Measurements from ENCODE around the gene IMP4. TPM values are rescaled to one million over a fixed set of nuclear protein-coding genes. Genes with fewer than 3 reads are reported as not detected.
A peak's percentile ranks its signal among the peaks of the same experiment; 100 is the strongest.

Gene IMP4
- total RNA-seq, 4 donors from 2014 or later: 69.5 to 98.6 (median 94.4) TPM

GRCh38 chr2:130390460-130391057 lies 47.9 kb downstream of the IMP4 start:
- TF ChIP-seq CTCF (IDR thresholded peaks at IDR 0.05) (no peak), POLR2A (IDR thresholded peaks at IDR 0.05) (no peak)
- peaks cover 6 to 22% of the 10 kb centered on the region in 2 donors for H3K4me1 ChIP-seq
- H3K4me3 ChIP-seq (replicated peaks in 1 of 3): peak overlapping the region; percentile 59 to 75 (median 61)
- H3K27me3 ChIP-seq: no peaks in the 10 kb centered on the region
- no peaks in the 10 kb centered on the region for H3K9me3 ChIP-seq
- no peaks in the 10 kb centered on the region for H3K36me3 ChIP-seq
- 60% methylated on average over 6 to 11 of the region's 16 CpGs for WGBS, 2 donors
- intact Hi-C loops (cut with DNase I): no loop called here
- H3K27ac ChIP-seq: peak overlapping the region; percentile 88 to 92 (median 90)
- DNase-seq: peak; percentile 46 to 58

- 1 to 2% methylated on average over 40 to 58 of the region's 59 CpGs for WGBS, 2 donors
- peak overlapping the region; percentile 88 to 92 (median 90) for H3K27ac ChIP-seq
- intact Hi-C loops (cut with DNase I): no loop called here
- TF ChIP-seq CTCF (IDR thresholded peaks at IDR 0.05) (no peak), POLR2A (IDR thresholded peaks at IDR 0.05) (peak in 1 of 2 donors; percentile 79)
- DNase-seq: peak; percentile 83 to 86
- H3K4me3 ChIP-seq (replicated peaks in 1 of 3): peak overlapping the region; percentile 59 to 75 (median 61)
- no peaks in the 10 kb centered on the region for H3K9me3 ChIP-seq
- H3K4me1 ChIP-seq: peaks cover 6 to 22% of the 10 kb centered on the region in 2 donors
- H3K27me3 ChIP-seq: no peaks in the 10 kb centered on the region
- no peaks in the 10 kb centered on the region for H3K36me3 ChIP-seq
Observed at GRCh38 chr2:130391058-130391871, 48.6 kb downstream of the IMP4 start.

GRCh38 chr2:130391872-130392670 lies 49.4 kb downstream of the IMP4 start:
- 25 to 27% methylated on average over 17 of the region's 17 CpGs for WGBS, 2 donors
- no peaks in the 10 kb centered on the region for H3K9me3 ChIP-seq
- peak overlapping the region; percentile 88 to 92 (median 90) for H3K27ac ChIP-seq
- no peaks in the 10 kb centered on the region for H3K36me3 ChIP-seq
- peaks cover 6 to 17% of the 10 kb centered on the region in 2 donors for H3K4me1 ChIP-seq
- TF ChIP-seq CTCF (IDR thresholded peaks at IDR 0.05) (peak in 1 of 6 experiments; percentile 12), POLR2A (IDR thresholded peaks at IDR 0.05) (no peak)
- no peaks in the 10 kb centered on the region for H3K27me3 ChIP-seq
- intact Hi-C loops (cut with DNase I): no loop called here
- peak overlapping the region in 2 of 3 donors; percentile 59 to 61 for H3K4me3 ChIP-seq (replicated peaks in 1 of 3)
- peak; percentile 48 to 54 for DNase-seq

GRCh38 chr2:130393318-130393910 lies 50.7 kb downstream of the IMP4 start:
- Histone ChIP-seq H3K36me3 (no peaks in the 10 kb centered on the region), H3K9me3 (no peaks in the 10 kb centered on the region), H3K4me3 (replicated peaks in 1 of 3) (no peak overlapping the region), H3K27ac (no peak overlapping the region), H3K4me1 (peaks cover 6 to 17% of the 10 kb centered on the region in 2 donors), H3K27me3 (no peaks in the 10 kb centered on the region)
- TF ChIP-seq CTCF (IDR thresholded peaks at IDR 0.05) (no peak), POLR2A (IDR thresholded peaks at IDR 0.05) (no peak)
- intact Hi-C loops (cut with DNase I): no loop called here
- no peak for DNase-seq
- WGBS, 2 donors: 93 to 94% methylated on average over 7 of the region's 7 CpGs

Small RNA genes within 50 kb of the gene (small RNA-seq; reads per million reads assigned to genes)
- gene AC132479.1: not detected

Other genes starting within 250 kb of the IMP4 start
- gene POTEF, start 213.7 kb upstream of the IMP4 start, total RNA-seq: under 1 TPM in 1 of 4 donors, not detected in 3; 0.27 TPM
- gene CCDC74B, start 197.8 kb upstream of the IMP4 start, total RNA-seq: 10 to 100 TPM in 3 of 4 donors, 1 to 10 TPM in 1; 9.8 to 35.1 (median 19.1) TPM
- 10 to 100 TPM; 34.1 to 74.6 (median 59.0) TPM for gene SMPD4, start 161.3 kb upstream of the IMP4 start, total RNA-seq
- gene MZT2B, start 160.6 kb upstream of the IMP4 start, total RNA-seq: 100 to 1,000 TPM; 135 to 237 (median 221) TPM
- gene TUBA3E, start 144.5 kb upstream of the IMP4 start, total RNA-seq: under 1 TPM in 1 of 4 donors, not detected in 3; 0.27 TPM
- gene PTPN18, start 13.2 kb downstream of the IMP4 start, total RNA-seq: 10 to 100 TPM; 45.5 to 69.8 (median 57.4) TPM
- under 1 TPM in 2 of 4 donors, not detected in 2; 0.11 to 0.27 TPM for gene POTEI, start 166.4 kb downstream of the IMP4 start, total RNA-seq
- not detected for gene CFC1B, start 178.3 kb downstream of the IMP4 start, total RNA-seq